ENCODE measurements around the gene PPP1R26.
"Not testable (repeated sequence)": the region's sequence is repeated elsewhere in the genome, so short reads cannot be mapped to it uniquely, and the experiment has no call there.

PPP1R26 gene

GRCh38 chr9:135443797-135444425, 35.7 kb upstream of the PPP1R26 start:
- no peak for TF ChIP-seq Cebpa-rat (IDR thresholded peaks at IDR 0.05)
- Histone ChIP-seq H4K20me1 (no peaks in the 10 kb centered on the region), H3K9me3 (no peaks in the 10 kb centered on the region)

DNA sequence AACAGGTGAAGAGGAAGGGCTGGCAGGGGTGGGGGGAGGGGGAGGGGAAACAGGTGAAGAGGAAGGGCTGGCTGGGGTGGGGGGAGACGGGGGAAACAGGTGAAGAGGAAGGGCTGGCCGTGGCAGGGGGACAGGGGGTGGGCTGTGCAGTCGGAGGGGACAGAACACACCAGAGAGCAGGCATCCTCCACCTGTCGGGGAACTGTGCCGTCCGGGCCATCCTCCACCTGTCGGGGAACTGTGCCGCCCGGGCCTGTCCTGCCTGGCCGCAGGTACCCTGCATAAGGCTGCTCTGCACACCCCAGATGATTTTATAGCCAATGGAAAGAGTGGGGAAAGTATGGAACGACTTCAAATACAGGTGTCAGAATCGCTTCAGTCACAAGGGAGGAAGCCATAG, 32.5 kb upstream of the PPP1R26 start:
- no peak for TF ChIP-seq Cebpa-rat (IDR thresholded peaks at IDR 0.05)
- H3K27me3 ChIP-seq = no peaks in the 10 kb centered on the region

More at GRCh38 chr9:135443797-135444425, 35.7 kb upstream of the PPP1R26 start:
- no peaks in the 10 kb centered on the region; the same call in 1 of the 2 replicates for H3K4me1 ChIP-seq
- no peak overlapping the region for H3K9ac ChIP-seq
- no peak overlapping the region for H3K4me2 ChIP-seq
- H3K36me3 ChIP-seq = no peaks in the 10 kb centered on the region
- no peaks in the 10 kb centered on the region for H3K27me3 ChIP-seq
- no peak overlapping the region for H3K27ac ChIP-seq
- no peak overlapping the region for H3K4me3 ChIP-seq

GRCh38 chr9:135448663-135449100, 30.9 kb upstream of the PPP1R26 start:
- H3K4me3 ChIP-seq = no peak overlapping the region
- no peak overlapping the region for H3K4me2 ChIP-seq
- no peak for TF ChIP-seq Cebpa-rat (IDR thresholded peaks at IDR 0.05)
- H3K4me1 ChIP-seq = no peaks in the 10 kb centered on the region; the same call in 1 of the 2 replicates
- H3K9ac ChIP-seq = no peak overlapping the region
- H3K36me3 ChIP-seq = no peaks in the 10 kb centered on the region
- H3K27me3 ChIP-seq = no peaks in the 10 kb centered on the region
- no peaks in the 10 kb centered on the region for H3K9me3 ChIP-seq
- H3K27ac ChIP-seq = no peak overlapping the region
- H4K20me1 ChIP-seq = no peaks in the 10 kb centered on the region

More for the DNA sequence above, 32.5 kb upstream of the PPP1R26 start:
- H3K9me3 ChIP-seq = no peaks in the 10 kb centered on the region
- H3K9ac ChIP-seq = no peak overlapping the region
- H3K36me3 ChIP-seq = no peaks in the 10 kb centered on the region
- no peak overlapping the region for H3K27ac ChIP-seq
- no peak overlapping the region for H3K4me3 ChIP-seq
- H4K20me1 ChIP-seq = no peaks in the 10 kb centered on the region
- H3K4me2 ChIP-seq = no peak overlapping the region
- H3K4me1 ChIP-seq = no peaks in the 10 kb centered on the region; the same call in 1 of the 2 replicates

DNA sequence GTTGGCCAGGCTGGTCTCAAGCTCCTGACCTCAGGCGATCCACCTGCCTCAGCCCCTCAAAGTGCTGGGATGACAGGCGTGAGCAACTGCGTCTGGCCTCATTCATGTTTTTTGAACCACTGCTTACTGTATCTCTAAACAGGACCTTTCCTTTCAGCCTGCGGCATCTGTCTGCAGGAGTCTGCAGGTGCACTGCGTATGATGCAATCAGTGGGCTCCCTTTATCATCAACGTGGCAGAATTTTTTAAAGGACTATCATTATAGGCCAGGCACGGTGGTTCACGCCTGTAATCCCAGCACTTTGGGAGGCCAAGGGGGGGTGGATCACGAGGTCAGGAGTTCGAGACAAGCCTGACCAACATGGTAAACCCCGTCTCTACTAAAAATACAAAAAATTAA, 30.1 kb upstream of the PPP1R26 start:
- H3K27me3 ChIP-seq, H3K9ac ChIP-seq, H3K36me3 ChIP-seq, H3K4me1 ChIP-seq, H3K4me2 ChIP-seq, H3K4me3 ChIP-seq, H3K9me3 ChIP-seq, H4K20me1 ChIP-seq, H3K27ac ChIP-seq: not testable (repeated sequence)

DNA sequence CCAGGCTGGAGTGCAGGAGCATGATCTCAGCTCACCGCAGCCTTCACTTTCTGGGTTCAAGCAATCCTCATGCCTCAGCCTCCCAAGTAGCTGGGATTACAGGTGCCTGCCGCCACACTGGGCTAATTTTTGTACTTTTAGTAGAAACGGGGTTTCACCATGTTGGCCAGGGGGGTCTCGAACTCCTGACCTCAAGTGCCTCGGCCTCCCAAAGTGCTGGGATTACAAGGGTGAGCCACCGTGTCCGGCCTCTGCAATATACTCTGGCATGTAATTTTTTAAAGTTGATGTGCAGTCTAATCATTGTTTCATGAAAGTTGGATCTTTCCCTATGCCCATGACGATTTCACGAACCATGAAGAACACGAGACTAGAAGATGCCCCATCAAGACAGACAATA, 28.6 kb upstream of the PPP1R26 start:
- H3K36me3 ChIP-seq = no peaks in the 10 kb centered on the region
- no peak overlapping the region for H3K9ac ChIP-seq
- H3K4me2 ChIP-seq = no peak overlapping the region
- H3K4me1 ChIP-seq = no peaks in the 10 kb centered on the region; the same call in 1 of the 2 replicates
- H3K4me3 ChIP-seq = no peak overlapping the region
- no peaks in the 10 kb centered on the region for H4K20me1 ChIP-seq
- no peak overlapping the region for H3K27ac ChIP-seq
- no peaks in the 10 kb centered on the region for H3K27me3 ChIP-seq
- TF ChIP-seq Cebpa-rat (IDR thresholded peaks at IDR 0.05) = no peak
- H3K9me3 ChIP-seq = no peaks in the 10 kb centered on the region

DNA sequence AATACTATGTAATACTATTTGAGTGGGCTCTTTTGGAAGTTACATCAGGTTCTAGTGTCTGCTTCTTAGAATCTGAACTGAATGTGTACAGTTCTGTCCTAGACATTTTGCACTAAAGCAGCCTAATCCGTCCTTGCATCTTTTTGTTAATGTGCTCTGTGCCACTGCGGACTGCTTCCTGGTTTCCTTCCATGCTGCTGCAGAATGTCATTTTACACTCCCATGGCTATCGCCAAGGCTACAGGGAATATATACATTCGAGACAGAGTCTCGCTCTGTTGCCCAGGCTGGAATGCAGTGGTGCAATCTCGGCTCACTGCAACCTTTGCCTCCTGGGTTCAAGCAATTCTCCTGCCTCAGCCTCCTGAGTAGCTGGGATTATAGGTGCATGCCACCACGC, 27.7 kb upstream of the PPP1R26 start:
- not testable (repeated sequence) for H3K4me1 ChIP-seq, H3K27me3 ChIP-seq, H3K36me3 ChIP-seq, H3K27ac ChIP-seq, H3K9me3 ChIP-seq, H3K4me3 ChIP-seq, H3K9ac ChIP-seq, H4K20me1 ChIP-seq, H3K4me2 ChIP-seq

- no peaks in the 10 kb centered on the region for H3K36me3 ChIP-seq
- no peak for TF ChIP-seq Cebpa-rat (IDR thresholded peaks at IDR 0.05)
Measured at GRCh38 chr9:135454737-135455136, 24.8 kb upstream of the PPP1R26 start.

GRCh38 chr9:135455401-135456030, 24.1 kb upstream of the PPP1R26 start:
- no peaks in the 10 kb centered on the region for H4K20me1 ChIP-seq
- H3K27ac ChIP-seq = no peak overlapping the region
- TF ChIP-seq Cebpa-rat (IDR thresholded peaks at IDR 0.05) = no peak
- no peaks in the 10 kb centered on the region for H3K27me3 ChIP-seq
- H3K4me3 ChIP-seq = no peak overlapping the region
- H3K36me3 ChIP-seq = no peaks in the 10 kb centered on the region
- H3K9ac ChIP-seq = no peak overlapping the region
- H3K4me2 ChIP-seq = no peak overlapping the region
- H3K9me3 ChIP-seq = no peaks in the 10 kb centered on the region
- H3K4me1 ChIP-seq = peaks cover 11% of the 10 kb centered on the region

More at GRCh38 chr9:135454737-135455136, 24.8 kb upstream of the PPP1R26 start:
- Histone ChIP-seq H3K9ac (no peak overlapping the region), H4K20me1 (no peaks in the 10 kb centered on the region), H3K27ac (no peak overlapping the region), H3K4me1 (peaks cover 11% of the 10 kb centered on the region), H3K27me3 (no peaks in the 10 kb centered on the region), H3K4me3 (no peak overlapping the region), H3K4me2 (no peak overlapping the region), H3K9me3 (no peaks in the 10 kb centered on the region)

DNA sequence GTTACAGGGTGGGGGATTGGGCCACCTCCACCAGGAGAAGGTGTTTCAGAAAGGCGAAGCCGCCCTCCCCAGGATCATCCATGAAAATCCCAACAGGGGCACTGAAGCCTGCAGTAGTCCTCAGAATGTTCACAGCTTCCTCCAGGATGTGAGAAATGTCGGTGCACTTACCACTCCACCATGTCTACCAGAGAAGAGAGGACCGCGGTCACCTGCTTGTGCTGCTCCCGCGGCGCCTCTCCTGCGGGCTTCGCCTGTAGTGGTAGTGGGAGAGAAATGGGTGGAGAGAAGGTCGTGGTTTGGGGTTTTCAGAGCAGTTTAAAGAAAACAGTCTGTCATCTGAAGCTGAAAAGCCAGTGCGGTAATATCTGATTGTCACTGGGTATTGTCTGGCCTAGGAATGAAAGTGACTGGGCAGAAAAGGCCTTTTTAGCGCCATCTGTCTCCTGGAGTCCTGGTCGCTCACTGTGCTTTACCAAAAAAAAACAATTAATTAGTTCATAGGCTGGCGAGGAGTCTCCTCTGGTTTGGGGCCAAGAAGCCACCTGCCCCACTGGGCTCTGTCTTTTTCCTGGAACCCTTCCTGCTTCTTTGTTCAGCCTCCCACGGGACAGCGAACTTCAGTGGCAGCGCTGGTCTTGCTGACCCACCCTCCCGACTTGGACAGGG, 23.0 kb upstream of the PPP1R26 start:
- Histone ChIP-seq H3K4me3 (no peak overlapping the region), H3K9me3 (no peaks in the 10 kb centered on the region), H3K4me1 (peaks cover 11% of the 10 kb centered on the region), H4K20me1 (no peaks in the 10 kb centered on the region), H3K27me3 (no peaks in the 10 kb centered on the region), H3K9ac (no peak overlapping the region), H3K36me3 (no peaks in the 10 kb centered on the region), H3K27ac (no peak overlapping the region), H3K4me2 (peak overlapping the region; percentile 53)
- TF ChIP-seq Cebpa-rat (IDR thresholded peaks at IDR 0.05) = no peak

- H3K9ac ChIP-seq, H3K36me3 ChIP-seq, H3K27me3 ChIP-seq, H3K27ac ChIP-seq, H4K20me1 ChIP-seq, H3K4me2 ChIP-seq, H3K9me3 ChIP-seq, H3K4me3 ChIP-seq: not testable (repeated sequence)
- H3K4me1 ChIP-seq = peaks cover 11% of the 10 kb centered on the region
Measured at GRCh38 chr9:135458478-135458877, 21.1 kb upstream of the PPP1R26 start.

Data from BLaER1 (cell line).